ENCODE data around the gene CD55.

The CD55 gene

GRCh38 chr1:207364614-207365013 lies 43.1 kb downstream of the CD55 start:
- no peak for DNase-seq

GRCh38 chr1:207365063-207365462 lies 43.6 kb downstream of the CD55 start:
- no peak for DNase-seq

GRCh38 chr1:207366022-207366421 lies 44.5 kb downstream of the CD55 start:
- DNase-seq = no peak

GRCh38 chr1:207388721-207389120 lies 67.2 kb downstream of the CD55 start:
- no peak for DNase-seq

GRCh38 chr1:207389728-207390464 lies 68.4 kb downstream of the CD55 start:
- DNase-seq = no peak

- peak; percentile 16 for DNase-seq
These were observed 72.1 kb downstream of the CD55 start for GRCh38 chr1:207393610-207394009.

GRCh38 chr1:207396168-207396746 lies 74.8 kb downstream of the CD55 start:
- no peak for DNase-seq

GRCh38 chr1:207397525-207397926 lies 76.0 kb downstream of the CD55 start:
- DNase-seq = no peak

GRCh38 chr1:207398986-207399385 lies 77.5 kb downstream of the CD55 start:
- no peak for DNase-seq

- DNase-seq = no peak
These were observed 80.1 kb downstream of the CD55 start for GRCh38 chr1:207401578-207401977.

GRCh38 chr1:207402744-207403143 lies 81.3 kb downstream of the CD55 start:
- no peak for DNase-seq

- no peak for DNase-seq
These were observed 83.5 kb downstream of the CD55 start for GRCh38 chr1:207404849-207405525.

GRCh38 chr1:207405814-207406213 lies 84.3 kb downstream of the CD55 start:
- DNase-seq = no peak

GRCh38 chr1:207407655-207408260 lies 86.3 kb downstream of the CD55 start:
- no peak for DNase-seq
